Lung (tissue), 12 donors: ENCODE data around the gene KRTAP9-9. TPM values are rescaled to one million over a fixed set of nuclear protein-coding genes. Genes with fewer than 3 reads are reported as not detected.
"Not testable (repeated sequence)": the region's sequence is repeated elsewhere in the genome, so short reads cannot be mapped to it uniquely, and the experiment has no call there.

Experiments used
- ATAC-seq: fragments of 200-7000 bp; cut with Tn5 transposase; one replicate; pipeline ENCODE4 v1.9.1; 2020; ENCODE audit warnings: moderate number of reproducible peaks; ENCODE audit not compliant: insufficient read depth, low FRiP score
- DNase-seq, 3 donors: peaks; one replicate each; pipeline ENCODE4 v3.0.0-alpha.2; 2013 to 2017
- H3K27ac ChIP-seq, 2 donors: one replicate each; pipeline ENCODE4 v1.5.1; 2013; ENCODE audit warnings: mild to moderate bottlenecking in 2 of 2, moderate library complexity in 2 of 2, control low read depth in 1 of 2, inconsistent platforms in 1 of 2, low read depth in 1 of 2, low read length in 1 of 2
- H3K27me3 ChIP-seq, 3 donors: one replicate each; pipeline ENCODE4 v1.5.1; 2013; ENCODE audit warnings: low read length in 2 of 3; ENCODE audit not compliant: control insufficient read depth in 3 of 3, insufficient read depth in 3 of 3
- H3K36me3 ChIP-seq, 4 donors: one replicate each; pipeline ENCODE4 v1.5.1; 2013; ENCODE audit warnings: low read length in 4 of 4, mild to moderate bottlenecking in 1 of 4, moderate library complexity in 1 of 4; ENCODE audit not compliant: control insufficient read depth in 4 of 4, insufficient read depth in 4 of 4
- H3K4me1 ChIP-seq, 5 donors: one replicate each; pipeline ENCODE4 v1.5.1; 2013; ENCODE audit warnings: low read length in 5 of 5, mild to moderate bottlenecking in 2 of 5, moderate library complexity in 1 of 5; ENCODE audit not compliant: control insufficient read depth in 5 of 5, insufficient read depth in 5 of 5
- H3K4me3 ChIP-seq: one replicate; pipeline ENCODE4 v1.5.1; 2013; ENCODE audit warnings: mild to moderate bottlenecking, control low read depth, moderate library complexity
- H3K9ac ChIP-seq, 2 donors: one replicate each; pipeline ENCODE4 v1.5.1; 2013; ENCODE audit warnings: low read length in 2 of 2, control low read depth in 1 of 2; ENCODE audit not compliant: insufficient read depth in 1 of 2
- H3K9me3 ChIP-seq, 4 donors: one replicate each; pipeline ENCODE4 v1.5.1; 2013; ENCODE audit warnings: low read length in 3 of 4, mild to moderate bottlenecking in 1 of 4, moderate library complexity in 1 of 4; ENCODE audit not compliant: control insufficient read depth in 4 of 4, insufficient read depth in 3 of 4
- CTCF ChIP-seq: IDR thresholded peaks from 2 replicates; pipeline ENCODE4 v1.5.1; 2012; ENCODE audit warnings: mild to moderate bottlenecking; ENCODE audit errors: control extremely low read depth, extremely low read depth
- WGBS, 2 donors: extraction: QIAGEN DNeasy Blood & Tissue Kit; methylation state at CpG; one replicate each; pipeline ENCODE4 v1.1.7; 2013; 5-methylcytosine and 5-hydroxymethylcytosine counted together
- polyA plus RNA-seq, 2 donors: library from polyadenylated mRNA; stranded (reverse); fragments of 200-250 nt; gene quantifications; one replicate each; pipeline ENCODE4 v1.2.1, GENCODE V29; 2013
- total RNA-seq, 2 donors: library from RNA; depleted of rRNA in 1 of 2; stranded (reverse); fragments of >200 nt in 1 of 2; gene quantifications; one replicate each; pipeline ENCODE4 v1.2.1, GENCODE V29; 2014 to 2021
- donor health status: control.
- donor health status: control.
- donor health status: Bipolar disorder and iron deficiency.
- donor health status: healthy.
- donor health status: DM: yes; HTN: yes; CAD: no.

KRTAP9-9 gene
- total and polyA plus RNA-seq, 4 donors, result not detected

GRCh38 chr17:41271858-41272257 is 16.7 kb downstream of the KRTAP9-9 start:
- Histone ChIP-seq H3K9me3 (no peaks in the 10 kb centered on the region), H3K27me3 (no peaks in the 10 kb centered on the region), H3K36me3 (no peaks in the 10 kb centered on the region), H3K4me1 (no peaks in the 10 kb centered on the region), H3K4me3 (no peak overlapping the region), H3K27ac (no peak overlapping the region), H3K9ac (no peak overlapping the region)
- DNase-seq, result no peak
- no peak for TF ChIP-seq CTCF
- ATAC-seq, result no peak
- 68 to 75% methylated on average over 1 of the region's 1 CpG for WGBS, 2 donors

- not testable (repeated sequence) for ATAC-seq, H3K9ac ChIP-seq, H3K4me3 ChIP-seq, H3K4me1 ChIP-seq, H3K36me3 ChIP-seq, H3K27me3 ChIP-seq, H3K9me3 ChIP-seq, H3K27ac ChIP-seq, DNase-seq
- WGBS, 2 donors, result 79 to 97% methylated on average over 3 of the region's 3 CpGs
Observed at GRCh38 chr17:41275648-41276190, 20.5 kb downstream of the KRTAP9-9 start, which contains the start of gene KRTAP9-7. Gene KRTAP9-7 (plus strand): TSS chr17:41275698. CDS start chr17:41275698, 0 bp downstream.

- ATAC-seq (no peak), DNase-seq (no peak)
- Histone ChIP-seq H3K27me3 (peaks cover 0 to under 1% (median 0%) of the 10 kb centered on the region in 3 donors), H3K4me3 (no peak overlapping the region), H3K27ac (no peak overlapping the region), H3K4me1 (no peaks in the 10 kb centered on the region), H3K9ac (no peak overlapping the region), H3K36me3 (no peaks in the 10 kb centered on the region), H3K9me3 (no peaks in the 10 kb centered on the region)
- TF ChIP-seq CTCF, result no peak
- 88 to 92% methylated on average over 3 of the region's 3 CpGs for WGBS, 2 donors
Observed at GRCh38 chr17:41278176-41278955, 23.2 kb downstream of the KRTAP9-9 start.

GRCh38 chr17:41284043-41284442 is 28.9 kb downstream of the KRTAP9-9 start:
- Histone ChIP-seq H3K4me1 (peaks cover 0 to 3% (median 0%) of the 10 kb centered on the region in 5 donors), H3K27me3 (peaks cover 0 to 3% (median 3%) of the 10 kb centered on the region in 3 donors), H3K9me3 (no peaks in the 10 kb centered on the region), H3K27ac (no peak overlapping the region), H3K9ac (no peak overlapping the region), H3K4me3 (no peak overlapping the region), H3K36me3 (no peaks in the 10 kb centered on the region)
- no peak for TF ChIP-seq CTCF
- ATAC-seq, result no peak
- 43 to 64% methylated on average over 3 of the region's 3 CpGs for WGBS, 2 donors
- no peak for DNase-seq
